ENCODE measurements around the gene ZBTB7C.

ZBTB7C gene

DNA sequence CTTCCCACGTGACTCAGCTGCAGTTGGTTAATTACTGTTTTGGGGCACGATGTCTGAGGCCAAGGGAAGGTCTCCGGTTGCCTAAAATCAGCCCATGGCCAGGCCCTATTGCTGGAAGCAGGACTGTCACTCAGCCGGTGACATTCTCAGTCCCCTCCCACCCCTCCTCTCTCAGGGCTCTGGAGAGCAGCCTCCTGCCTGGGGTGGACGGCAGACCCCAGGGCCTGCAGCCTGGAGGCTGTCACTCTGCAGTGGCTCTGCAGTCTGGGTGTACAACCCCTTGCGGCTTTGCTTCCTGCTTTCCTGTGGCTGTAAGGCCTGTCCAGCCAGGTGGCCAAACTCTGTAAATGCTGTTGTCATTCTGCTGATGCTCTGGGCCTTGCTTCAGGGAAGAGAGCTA lies 32.8 kb downstream of the ZBTB7C start:
- TF ChIP-seq, protein P1, sequence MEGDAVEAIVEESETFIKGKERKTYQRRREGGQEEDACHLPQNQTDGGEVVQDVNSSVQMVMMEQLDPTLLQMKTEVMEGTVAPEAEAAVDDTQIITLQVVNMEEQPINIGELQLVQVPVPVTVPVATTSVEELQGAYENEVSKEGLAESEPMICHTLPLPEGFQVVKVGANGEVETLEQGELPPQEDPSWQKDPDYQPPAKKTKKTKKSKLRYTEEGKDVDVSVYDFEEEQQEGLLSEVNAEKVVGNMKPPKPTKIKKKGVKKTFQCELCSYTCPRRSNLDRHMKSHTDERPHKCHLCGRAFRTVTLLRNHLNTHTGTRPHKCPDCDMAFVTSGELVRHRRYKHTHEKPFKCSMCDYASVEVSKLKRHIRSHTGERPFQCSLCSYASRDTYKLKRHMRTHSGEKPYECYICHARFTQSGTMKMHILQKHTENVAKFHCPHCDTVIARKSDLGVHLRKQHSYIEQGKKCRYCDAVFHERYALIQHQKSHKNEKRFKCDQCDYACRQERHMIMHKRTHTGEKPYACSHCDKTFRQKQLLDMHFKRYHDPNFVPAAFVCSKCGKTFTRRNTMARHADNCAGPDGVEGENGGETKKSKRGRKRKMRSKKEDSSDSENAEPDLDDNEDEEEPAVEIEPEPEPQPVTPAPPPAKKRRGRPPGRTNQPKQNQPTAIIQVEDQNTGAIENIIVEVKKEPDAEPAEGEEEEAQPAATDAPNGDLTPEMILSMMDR (IDR thresholded peaks at IDR 0.05; ENCODE audit: borderline replicate concordance, control extremely low read depth, extremely low read depth, insufficient read depth, missing control alignments) = no peak
- in situ Hi-C loops (cut with MboI; ENCODE audit: low sequenced_read_pairs, unreplicated experiment) = no loop called here

DNA sequence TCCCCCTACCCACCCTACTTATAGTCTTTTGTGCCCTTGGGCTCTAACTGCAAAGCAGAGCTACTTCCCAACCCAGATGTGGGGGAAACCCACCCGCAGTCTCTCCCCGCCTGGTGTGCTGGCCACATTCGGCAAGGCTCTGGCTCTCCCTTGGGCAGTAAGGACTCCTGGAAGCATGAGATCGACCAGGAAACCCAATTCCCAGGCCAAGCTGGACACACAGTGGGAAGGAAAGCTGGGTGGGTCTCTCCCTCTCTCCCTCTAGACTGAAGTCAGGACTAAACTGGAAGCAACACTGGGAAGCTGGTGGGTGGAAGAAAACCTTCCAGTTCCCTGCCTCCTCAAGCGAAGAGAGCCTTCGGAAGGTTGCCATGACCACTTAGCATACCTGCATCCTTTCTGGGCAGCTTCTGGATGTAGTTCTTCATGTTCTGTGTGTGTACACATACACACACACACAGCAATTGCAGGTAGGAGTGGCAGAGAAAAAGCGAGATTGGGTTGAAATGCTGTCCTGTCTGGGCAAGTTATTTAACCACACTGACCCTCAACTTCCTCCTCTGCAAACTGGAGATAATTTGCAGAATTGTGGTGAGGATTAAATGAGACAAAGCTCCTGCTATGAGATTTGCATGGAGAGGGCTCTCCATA lies 33.9 kb downstream of the ZBTB7C start:
- in situ Hi-C loops (cut with MboI; ENCODE audit: low sequenced_read_pairs, unreplicated experiment) = no loop called here
- no peak for DNase-seq (ENCODE audit: low spot score)
- TF ChIP-seq, protein P1 (IDR thresholded peaks at IDR 0.05; ENCODE audit: borderline replicate concordance, control extremely low read depth, extremely low read depth, insufficient read depth, missing control alignments) = no peak

More for the DNA sequence above, 32.8 kb downstream of the ZBTB7C start:
- DNase-seq (ENCODE audit: low spot score) = no peak

DNA sequence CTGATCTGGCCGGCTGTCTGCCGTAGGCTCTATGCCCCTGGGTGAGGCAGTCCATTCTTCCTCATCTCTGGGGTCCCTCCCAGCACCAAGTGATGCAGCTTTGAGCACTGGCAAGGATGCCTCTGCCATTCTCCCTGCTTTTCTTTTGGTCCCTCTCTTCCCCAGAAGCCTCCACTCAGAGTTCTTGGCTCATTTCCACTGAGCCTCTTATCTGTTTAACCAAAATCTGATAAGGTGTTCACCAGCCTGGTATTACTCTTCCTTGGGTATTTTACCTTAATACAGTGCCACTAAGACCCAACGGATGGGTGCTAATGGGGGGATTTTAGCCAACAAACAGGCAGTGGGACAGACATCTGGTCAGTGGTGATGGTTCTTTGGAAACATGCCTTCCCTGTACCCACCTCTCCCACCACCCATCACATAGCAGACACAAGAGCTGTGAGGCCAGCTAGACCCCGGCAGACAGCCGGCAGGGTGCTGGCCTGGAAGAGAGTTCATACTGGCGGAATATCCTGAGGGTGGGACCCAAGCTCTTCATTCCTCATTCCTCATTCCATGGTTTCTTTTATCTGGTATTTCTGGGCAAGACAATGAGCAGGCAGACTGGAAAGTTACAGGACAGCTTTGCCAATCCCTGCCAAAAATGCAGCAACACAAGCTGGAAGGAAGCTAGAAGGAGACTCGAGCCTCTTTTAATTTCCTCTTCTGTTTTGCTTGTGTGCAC lies 34.6 kb downstream of the ZBTB7C start:
- no peak for DNase-seq (ENCODE audit: low spot score)
- TF ChIP-seq, protein P1 (IDR thresholded peaks at IDR 0.05; ENCODE audit: borderline replicate concordance, control extremely low read depth, extremely low read depth, insufficient read depth, missing control alignments) = no peak
- in situ Hi-C loops (cut with MboI; ENCODE audit: low sequenced_read_pairs, unreplicated experiment) = no loop called here

- DNase-seq (ENCODE audit: low spot score) = no peak
- in situ Hi-C loops (cut with MboI; ENCODE audit: low sequenced_read_pairs, unreplicated experiment) = no loop called here
- TF ChIP-seq, protein P1 (IDR thresholded peaks at IDR 0.05; ENCODE audit: borderline replicate concordance, control extremely low read depth, extremely low read depth, insufficient read depth, missing control alignments) = no peak
Measured at GRCh38 chr18:48371854-48372602, 37.2 kb downstream of the ZBTB7C start.

DNA sequence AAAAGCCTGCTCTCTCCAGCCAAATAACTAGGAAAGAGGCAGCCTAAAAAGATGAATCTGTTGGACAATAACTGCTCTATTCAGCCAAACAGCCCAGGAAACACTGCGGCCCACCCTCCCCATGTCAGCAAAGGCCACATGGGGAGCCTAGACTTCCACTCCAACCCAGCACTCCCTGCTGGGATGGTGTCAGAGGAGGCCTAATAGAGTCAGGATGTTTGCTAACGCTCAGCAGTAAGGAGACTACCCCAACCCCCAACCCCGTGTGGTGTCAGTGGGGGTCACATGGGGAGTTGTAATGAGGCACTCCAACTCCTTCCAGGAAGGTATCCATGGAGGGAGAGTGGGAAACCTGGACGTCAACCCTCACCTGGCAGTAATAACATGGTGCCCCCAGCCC lies 41.6 kb downstream of the ZBTB7C start:
- TF ChIP-seq, protein P1 (IDR thresholded peaks at IDR 0.05; ENCODE audit: borderline replicate concordance, control extremely low read depth, extremely low read depth, insufficient read depth, missing control alignments) = no peak
- in situ Hi-C loops (cut with MboI; ENCODE audit: low sequenced_read_pairs, unreplicated experiment) = no loop called here
- no peak for DNase-seq (ENCODE audit: low spot score)

DNA sequence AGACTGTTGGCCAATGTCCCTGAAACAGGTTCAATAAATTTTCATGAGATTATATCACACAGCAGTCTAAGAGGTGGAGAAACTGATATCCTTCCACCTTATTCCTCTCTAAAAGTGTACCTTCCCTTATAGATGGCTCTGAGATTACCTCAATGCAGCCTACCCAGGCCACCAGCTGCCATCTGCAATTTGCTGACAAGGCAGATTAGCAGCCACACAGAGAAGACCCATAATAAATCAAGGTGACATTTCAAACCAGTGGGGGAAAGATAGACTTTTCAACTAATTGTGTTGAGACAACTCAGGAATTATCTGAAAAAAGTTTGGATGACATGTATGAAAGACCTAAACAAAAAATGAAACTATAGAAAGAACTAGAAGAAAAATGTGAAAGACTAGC lies 43.2 kb downstream of the ZBTB7C start:
- in situ Hi-C loops (cut with MboI; ENCODE audit: low sequenced_read_pairs, unreplicated experiment) = no loop called here
- TF ChIP-seq, protein P1 (IDR thresholded peaks at IDR 0.05; ENCODE audit: borderline replicate concordance, control extremely low read depth, extremely low read depth, insufficient read depth, missing control alignments) = no peak
- no peak for DNase-seq (ENCODE audit: low spot score)
